ENCODE results near the gene PTPRM.

PTPRM gene

GRCh38 chr18:8386669-8387380, 819.7 kb downstream of the PTPRM start:
- DNase-seq = no peak

DNA sequence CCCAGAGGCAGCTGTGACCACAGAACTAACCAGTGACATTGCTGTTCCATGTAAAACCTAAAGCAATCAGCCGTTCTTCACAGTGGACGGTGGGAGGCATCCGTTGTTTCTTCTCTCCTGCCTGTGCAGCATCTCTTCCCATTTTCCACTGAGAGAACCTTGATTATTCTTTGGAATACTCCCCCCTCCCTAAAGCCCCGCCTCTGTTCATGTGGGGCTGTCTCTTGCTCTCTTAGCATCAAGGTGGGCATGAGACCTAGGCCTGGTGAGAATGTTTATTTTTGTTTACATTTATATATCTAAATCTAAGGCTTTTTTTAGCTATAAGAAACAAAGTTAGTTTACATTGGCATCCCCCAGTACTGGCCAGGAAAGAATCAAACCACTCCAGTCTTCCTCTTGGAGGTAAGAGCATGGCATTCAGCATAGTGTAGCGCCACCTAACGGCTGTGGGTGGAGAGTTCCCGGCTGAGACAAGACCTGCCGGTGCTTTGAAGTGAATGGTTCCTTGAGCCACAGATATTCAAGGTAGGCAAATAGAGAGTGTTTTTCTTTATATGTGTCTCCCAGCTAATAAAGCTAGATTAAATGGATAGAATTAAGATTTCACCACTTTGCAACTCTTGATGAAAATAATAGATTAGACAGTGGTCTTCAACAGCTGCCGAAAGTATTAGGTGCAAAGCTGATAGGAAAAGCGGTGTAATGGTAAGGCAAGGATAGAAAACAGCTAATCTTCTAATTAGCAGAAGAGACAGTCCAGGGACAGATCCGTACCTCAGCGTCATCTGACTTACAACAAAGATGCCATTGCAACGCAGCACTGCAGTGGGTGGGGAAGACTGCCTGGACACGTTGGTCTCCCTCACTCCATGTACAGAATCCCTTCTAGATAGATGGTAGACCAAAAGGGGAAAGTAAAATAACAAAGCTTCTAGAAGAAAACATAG, 822.5 kb downstream of the PTPRM start:
- DNase-seq = peak in 1 of 2 donors; percentile 10

DNA sequence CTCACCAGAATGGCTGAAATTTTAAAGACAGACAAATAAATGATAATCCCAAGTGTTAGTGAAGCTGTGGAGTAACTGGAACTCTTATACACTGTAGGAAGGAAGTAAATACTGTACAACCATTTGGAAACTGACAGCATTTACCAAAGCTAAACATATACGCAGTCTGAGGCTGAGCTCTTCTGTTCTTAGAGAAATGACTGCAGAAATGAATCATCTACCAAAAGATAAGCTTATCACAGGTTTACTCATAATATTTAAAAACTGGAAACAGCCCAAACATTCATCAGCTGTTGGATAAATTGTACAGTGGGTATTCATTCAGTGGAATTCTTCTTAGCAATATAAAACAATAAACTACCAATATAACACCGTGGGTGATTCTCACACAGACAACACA, 824.0 kb downstream of the PTPRM start:
- DNase-seq = no peak

DNA sequence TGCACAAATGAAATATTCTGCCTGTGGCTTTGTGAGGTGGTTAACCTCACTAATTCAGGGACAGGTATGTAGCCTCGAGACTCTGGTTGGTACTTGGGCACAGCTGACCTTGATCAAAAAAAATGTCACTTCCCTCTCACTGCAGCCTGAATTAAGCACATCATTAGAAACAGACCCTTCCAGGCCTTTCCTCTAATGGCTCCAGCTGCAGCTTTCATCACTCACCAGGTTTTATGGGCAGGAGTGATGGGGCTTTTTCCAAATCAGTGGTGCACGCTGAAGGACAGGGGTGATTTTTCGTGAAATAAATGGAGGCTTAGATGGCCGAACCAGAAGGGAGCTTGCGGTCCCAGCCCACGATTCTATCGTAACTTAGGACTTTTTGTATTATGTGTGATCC, 829.1 kb downstream of the PTPRM start:
- DNase-seq = no peak

DNA sequence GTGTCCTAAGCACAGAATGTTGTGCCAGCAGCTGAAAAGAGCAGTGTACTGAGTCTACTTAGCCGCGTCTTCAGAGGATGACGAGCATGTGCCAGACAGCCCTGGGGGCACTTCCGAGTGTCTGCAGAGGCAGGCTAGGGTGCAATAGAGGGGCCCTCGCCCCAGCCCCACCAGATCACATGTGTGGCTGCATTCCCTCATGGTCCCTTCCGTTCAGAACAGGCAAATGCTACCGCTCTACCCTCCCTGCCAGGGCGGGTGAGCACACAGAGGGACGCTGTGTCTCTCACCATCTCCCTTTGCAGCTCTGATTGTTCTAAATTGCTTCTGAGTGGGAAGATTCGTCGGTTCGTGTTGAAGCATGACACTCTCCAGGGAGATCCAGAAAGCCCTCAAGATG, 829.9 kb downstream of the PTPRM start:
- DNase-seq = no peak

DNA sequence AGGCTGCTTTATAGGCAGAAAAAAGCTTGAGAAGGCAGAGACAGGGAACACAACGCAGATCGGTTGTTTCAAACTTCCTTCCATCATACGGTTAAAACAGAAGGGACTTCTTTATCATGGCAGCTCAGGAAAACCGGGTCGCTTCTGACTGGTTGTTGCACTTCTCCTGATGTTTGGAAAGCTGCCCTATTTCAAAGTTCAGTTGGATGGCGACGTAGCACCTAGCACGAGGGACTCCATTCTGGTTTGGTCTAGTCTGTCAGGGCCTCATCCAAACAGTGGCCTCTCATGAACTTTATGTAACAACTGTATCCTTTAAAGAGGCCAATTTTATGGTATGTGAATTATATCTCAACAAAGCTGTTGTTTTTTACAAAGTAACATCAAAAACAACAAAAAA, 832.0 kb downstream of the PTPRM start:
- no peak for DNase-seq

DNA sequence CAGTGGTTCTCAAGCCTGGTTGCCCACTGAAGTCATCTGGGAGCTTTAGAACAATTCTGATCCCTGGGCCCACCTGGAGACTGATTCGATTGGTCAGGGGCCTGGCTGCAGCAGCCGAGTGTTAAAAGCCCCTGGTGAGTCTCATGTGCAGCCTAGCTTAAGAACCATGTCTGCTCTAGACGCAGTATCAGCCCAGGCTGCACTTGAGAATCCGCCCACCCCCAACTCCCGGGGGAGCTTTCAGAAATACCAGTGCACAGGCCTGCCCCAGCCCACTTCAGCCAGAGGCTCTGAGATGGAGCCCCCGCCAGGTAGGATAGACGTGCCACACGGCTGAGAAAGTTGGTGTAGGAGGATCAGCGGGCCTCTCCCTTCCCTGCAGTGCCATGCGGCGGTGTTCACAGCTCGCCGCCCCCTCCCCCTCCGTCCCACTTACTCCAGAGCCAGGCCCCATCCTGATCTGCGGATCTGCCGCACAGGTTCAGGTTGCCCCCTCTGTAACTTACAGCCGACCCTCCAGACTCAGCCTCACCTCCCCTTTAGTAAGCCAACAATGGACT, 833.2 kb downstream of the PTPRM start:
- no peak for DNase-seq

DNA sequence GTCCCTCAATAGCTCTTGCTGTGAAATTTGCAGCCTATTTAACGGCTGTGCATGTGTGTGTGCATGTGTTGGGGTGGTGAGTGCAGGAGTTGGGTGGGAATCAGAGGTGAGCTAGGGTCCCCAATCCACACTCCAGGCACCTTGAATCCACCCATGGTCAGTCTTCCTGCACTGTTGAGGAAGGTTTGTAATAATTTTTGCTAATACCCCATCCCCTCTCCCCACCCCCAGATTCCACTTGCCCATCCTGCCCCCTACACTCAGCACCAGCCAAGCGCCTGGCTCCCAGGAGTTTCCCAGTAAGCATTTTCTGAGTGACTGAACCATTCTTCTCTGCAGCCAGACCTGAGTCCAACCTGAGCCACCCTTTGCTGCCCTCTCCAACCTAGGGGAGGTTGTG, 833.7 kb downstream of the PTPRM start:
- no peak for DNase-seq

DNA sequence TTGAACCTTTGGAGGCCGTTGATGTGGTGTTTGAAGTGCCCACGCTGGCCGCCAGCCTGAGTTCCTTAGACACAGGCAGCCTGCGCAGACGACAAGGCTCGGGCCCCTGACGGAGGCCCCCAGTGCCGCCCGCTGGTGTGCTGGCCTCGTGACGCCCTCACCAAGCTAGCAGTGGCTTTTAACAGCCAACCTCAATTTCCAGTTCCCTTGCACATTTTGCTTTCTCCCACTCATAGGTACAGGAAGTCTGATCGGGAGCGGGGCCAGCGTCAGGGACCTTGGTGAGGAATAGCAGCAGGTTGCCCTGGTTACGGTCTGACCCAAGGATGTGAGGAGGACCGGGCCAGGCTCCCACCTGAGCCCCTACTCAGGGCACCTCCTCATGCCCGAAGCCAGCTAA, 834.5 kb downstream of the PTPRM start:
- no peak for DNase-seq

DNA sequence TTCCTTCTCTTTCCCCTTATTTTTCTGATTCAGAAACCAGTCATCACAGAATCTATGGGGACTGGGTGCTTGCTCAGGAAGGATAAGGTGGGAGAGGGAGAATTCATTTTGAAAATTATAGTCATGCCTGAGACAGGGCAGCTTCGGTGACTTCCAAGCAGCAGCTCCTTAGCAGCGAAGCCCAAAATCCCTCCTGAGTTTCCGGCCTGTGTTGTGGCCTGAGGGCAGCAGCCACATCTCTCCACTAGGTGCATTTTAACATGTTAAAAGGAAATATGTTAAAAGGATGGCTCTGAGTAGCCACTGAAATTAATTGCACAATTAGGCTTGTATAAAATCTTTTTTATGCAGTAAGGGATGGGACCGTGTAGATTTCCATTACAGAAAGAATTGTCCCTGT, 835.1 kb downstream of the PTPRM start:
- no peak for DNase-seq

DNA sequence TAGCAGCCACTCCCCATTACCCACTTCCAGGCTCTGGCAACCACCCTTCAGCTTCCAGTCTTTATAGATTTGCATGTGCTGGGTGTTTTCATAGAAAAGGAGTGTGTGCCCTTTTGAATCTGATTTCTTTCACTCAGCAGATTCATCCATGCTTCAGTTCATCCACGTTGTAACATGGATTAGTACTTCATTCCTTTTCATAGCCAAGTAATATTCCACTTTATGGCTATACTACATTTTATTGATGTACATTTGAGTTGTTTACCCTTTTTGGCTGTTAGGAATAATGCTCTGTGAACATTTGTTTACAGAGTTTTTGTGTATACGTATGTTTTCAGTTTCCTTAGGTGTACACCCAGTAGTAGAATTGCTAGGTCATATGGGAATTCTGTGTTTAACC, 836.6 kb downstream of the PTPRM start:
- DNase-seq = no peak

DNA sequence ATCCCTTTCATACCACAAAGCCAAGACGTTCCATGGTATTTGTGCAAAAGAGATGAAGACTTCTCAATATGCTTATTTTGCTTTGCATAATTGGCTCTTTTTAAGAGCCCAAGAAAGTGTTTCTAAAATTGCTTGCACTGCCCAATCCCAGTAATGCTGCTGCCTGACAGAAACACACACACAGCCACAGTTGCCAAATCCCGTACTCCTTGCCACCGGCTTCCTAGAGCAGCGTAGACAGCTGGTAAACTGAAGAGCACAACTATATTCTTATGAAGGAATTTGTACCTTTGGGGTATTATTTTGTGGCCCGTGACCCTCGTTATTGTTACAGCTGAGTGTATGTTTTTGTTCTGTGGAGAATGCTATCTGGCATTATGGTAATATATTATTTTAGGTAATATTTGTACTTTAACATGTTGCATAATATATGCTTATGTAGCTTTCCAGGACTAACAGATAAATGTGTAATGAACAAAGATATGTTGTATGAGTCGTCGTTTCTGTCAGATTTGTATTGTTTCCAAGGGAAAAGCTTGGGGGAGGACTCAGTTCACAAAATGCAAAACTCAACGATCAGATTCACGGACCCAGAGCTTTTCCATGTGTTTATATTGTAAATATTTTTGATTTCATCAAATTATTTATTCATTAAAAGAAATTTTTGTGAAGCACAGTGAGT, 839.2 kb downstream of the PTPRM start:
- DNase-seq = no peak

DNA sequence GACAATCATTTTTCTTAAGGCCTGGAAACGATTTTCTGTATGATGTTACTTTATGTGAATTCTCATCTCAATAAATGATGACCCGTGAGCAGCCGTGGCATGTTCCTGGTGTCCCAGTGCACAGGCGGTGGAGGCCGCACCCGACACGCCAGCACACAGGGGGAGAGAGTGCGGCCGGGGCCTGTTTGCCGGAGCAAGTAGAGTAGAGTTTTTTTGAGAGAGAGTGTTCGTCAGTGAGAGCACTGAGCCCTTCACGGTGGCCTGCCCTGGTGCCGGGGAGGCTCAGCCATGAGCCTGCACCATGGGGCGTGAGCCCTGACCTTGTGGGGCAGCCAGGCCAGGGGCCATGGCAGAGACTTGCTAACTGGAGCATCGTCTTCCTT, 839.7 kb downstream of the PTPRM start:
- no peak for DNase-seq

DNA sequence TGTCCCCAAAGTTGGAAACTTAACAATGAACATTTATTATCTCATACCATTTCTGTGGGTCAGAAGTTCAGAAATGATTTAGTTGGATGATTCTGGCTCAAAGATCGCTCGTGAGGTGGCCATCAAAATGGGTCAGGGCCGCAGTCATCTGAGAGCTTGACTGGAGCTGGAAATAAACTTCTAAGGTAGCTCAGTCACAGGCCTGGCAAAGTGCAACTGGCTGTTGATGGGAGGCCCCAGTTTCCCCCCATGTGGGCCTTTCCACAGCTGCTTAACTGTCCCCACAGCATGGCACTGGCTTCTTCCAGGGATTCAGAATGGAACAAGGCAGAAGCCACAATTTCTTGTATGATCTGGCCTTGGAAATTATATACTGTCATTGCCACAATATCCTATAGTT, 842.0 kb downstream of the PTPRM start:
- DNase-seq = no peak

DNA sequence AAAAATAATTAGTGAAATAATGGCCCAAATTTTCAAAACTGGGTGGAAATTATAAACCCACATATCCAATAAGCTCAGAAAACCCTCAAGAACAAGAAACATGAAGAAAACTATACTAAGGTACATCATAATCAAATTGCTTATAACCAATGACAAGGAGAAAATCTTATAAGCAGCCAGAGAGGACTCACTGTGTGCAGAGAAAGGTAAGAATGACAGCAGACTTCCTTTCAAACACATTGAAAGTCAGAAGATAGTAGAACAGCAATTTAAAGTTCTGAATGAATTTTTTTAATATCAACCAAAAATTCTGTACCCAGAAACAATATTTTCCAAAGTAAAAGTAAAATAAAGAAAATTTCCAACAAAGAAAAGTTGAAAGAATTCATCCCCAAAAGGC, 844.4 kb downstream of the PTPRM start:
- DNase-seq = no peak

GRCh38 chr18:8412117-8412516, 845.0 kb downstream of the PTPRM start:
- DNase-seq = no peak

DNA sequence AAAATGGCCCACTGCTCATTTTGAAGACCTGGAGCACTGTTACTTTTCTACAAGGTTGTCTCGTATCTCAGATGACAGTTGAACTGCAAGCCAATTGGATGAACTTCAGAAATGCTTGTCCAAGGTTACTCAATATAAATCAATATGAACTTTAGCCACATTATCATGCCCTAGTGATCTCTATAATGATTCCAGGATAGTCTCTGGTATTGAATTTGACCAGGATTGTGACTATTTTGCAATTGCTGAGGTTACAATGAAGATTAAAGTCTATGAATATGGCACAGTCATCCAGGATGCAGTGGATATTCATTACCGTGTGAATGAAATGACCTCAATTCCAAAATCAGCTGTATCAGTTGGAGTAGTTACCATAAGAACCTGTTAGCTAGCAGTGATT, 846.1 kb downstream of the PTPRM start:
- no peak for DNase-seq

DNA sequence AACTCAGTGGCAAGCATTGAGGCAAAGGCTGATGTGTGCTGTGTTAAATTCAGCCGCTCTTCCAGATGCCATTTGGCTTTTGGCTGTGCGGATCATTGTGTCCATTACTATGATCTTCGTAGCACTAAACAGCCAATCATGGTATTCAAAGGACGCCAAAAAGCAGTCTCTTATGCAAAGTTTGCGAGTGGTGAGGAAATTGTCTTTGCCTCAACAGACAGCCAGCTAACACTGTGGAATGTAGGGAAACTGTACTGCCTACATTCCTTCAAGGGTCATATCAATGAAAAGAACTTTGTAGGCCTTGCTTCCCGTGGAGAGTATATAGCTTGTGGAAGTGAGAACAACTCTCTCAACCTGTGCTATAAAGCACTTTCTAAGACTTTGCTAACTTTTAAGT, 846.6 kb downstream of the PTPRM start:
- no peak for DNase-seq

DNA sequence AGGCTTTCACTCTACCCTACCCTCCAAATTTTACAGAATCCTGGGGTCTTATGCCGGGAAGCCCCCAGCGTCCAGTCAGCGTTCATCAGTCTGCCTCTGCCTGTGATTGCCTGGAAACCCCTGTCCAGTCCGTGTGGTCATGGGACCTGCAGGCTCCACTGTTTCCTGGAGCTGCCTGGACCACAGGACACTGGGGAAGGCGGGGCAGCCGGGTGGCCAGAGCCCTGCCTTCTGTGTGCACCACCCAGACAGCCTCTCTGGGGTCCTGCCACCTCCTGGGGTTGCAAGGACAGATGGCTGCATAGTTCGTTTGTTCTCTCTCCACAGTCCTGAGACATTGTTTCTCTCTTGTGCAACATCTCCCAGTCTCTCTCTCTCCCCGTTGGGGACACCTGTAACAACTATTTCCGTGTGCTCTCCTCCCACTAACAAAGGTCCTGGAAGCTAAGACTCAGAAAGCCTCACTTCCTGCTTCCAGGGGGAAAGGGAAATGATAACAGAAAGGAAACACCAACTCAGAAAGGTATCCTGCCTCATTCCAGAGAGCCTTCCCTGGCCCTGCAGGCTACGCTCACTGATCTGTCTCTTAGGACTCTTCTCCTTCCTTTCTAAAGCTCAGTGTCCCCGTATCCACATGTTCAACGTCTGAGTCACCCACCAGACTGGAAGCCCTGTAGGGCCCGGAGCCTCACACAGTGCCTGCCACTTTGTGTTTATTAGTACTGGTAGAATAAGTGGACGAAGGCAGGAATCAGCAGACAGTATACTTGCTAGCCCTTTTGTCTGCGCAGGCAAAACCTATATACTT, 849.3 kb downstream of the PTPRM start:
- no peak for DNase-seq

DNA sequence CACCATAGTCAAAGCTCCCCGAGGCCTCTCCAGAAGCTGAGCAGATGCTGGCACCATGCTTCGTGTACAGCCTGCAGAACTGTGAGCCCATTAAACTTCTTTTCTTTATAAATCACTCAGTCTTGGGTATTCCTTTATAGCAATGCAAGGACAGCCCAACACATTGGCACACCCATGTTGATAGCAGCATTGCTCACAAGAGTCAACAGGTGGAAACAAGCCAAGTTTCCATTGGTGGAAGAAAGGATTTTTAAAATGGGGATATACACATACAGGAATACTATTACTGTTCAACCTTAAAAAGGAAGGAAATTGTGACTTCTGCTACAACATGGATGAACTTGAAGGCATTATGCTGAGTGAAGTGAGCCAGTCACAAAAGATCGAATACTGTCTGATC, 855.3 kb downstream of the PTPRM start:
- DNase-seq = no peak

DNA sequence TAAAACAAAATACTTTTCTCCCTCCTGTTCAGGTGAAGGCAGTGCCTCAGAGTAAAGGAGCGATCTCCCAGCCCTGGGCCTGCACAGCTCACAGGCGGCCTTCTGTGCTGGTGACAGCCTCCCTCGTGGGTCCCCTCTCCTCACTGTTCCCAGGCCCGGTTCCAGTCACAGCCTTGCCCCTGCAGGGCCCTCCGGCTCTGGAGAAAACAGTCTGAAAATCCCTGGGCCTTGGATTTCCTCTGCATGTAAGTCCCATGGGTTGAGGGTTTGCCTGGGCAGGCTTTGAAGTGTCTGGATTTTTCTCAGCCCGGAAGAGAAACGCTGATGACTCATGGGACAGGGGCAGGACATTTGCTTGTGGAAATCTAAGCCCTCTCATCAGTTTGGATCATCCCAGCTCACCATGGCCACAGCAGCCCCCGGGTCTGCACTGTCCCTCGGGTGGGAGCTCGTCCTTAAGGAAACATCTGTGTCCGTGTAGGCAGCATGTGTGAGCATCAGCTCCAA, 856.0 kb downstream of the PTPRM start:
- no peak for DNase-seq

GRCh38 chr18:8424481-8424880, 857.4 kb downstream of the PTPRM start:
- DNase-seq = no peak
